D721Med (cell line): ENCODE data around the gene PHACTR1.
A peak's percentile ranks its signal among the peaks of the same experiment; 100 is the strongest.

ENCODE experiments used
- DNase-seq: peaks from one replicate; pipeline ENCODE4 v3.0.0; 2011; ENCODE audit warnings: low spot score; ENCODE audit not compliant: insufficient read length
- FAIRE-seq: peaks from 2 replicates; lab custom pipeline; 2011; peaks lifted over from hg19 to GRCh38; lab: Jason Lieb, UNC
- CTCF ChIP-seq: IDR thresholded peaks from 2 replicates; pipeline ENCODE4 v1.5.1; 2012; ENCODE audit warnings: mild to moderate bottlenecking, control low read depth; ENCODE audit not compliant: insufficient read depth; ENCODE audit errors: missing control alignments

The PHACTR1 gene

GRCh38 chr6:12882761-12883290 is 166.3 kb downstream of the PHACTR1 start:
- TF ChIP-seq CTCF, result no peak
- DNase-seq (no peak), FAIRE-seq (no peak)

- no peak for TF ChIP-seq CTCF
- DNase-seq (no peak), FAIRE-seq (no peak)
Observed at GRCh38 chr6:12884983-12885382, 168.4 kb downstream of the PHACTR1 start.

GRCh38 chr6:12886961-12887775 is 170.6 kb downstream of the PHACTR1 start:
- FAIRE-seq (no peak), DNase-seq (no peak)
- TF ChIP-seq CTCF, result no peak

GRCh38 chr6:12890171-12890790 is 173.7 kb downstream of the PHACTR1 start:
- FAIRE-seq (no peak), DNase-seq (no peak)
- peak; percentile 29 for TF ChIP-seq CTCF

GRCh38 chr6:12891595-12891994 is 175.0 kb downstream of the PHACTR1 start:
- FAIRE-seq (no peak), DNase-seq (no peak)
- no peak for TF ChIP-seq CTCF

- no peak for FAIRE-seq
- no peak for TF ChIP-seq CTCF
- no peak for DNase-seq
Observed at GRCh38 chr6:12892151-12892550, 175.6 kb downstream of the PHACTR1 start.
